IPS DF 4.7 (cell line): ENCODE results near the gene SSC4D.
"Not testable (repeated sequence)": the region's sequence is repeated elsewhere in the genome, so short reads cannot be mapped to it uniquely, and the experiment has no call there.

Experiments used
- DNase-seq: peaks from one replicate; pipeline ENCODE4 v3.0.0-alpha.2; 2013; ENCODE audit warnings: low spot score; ENCODE audit errors: extremely low read depth

The SSC4D gene

DNA sequence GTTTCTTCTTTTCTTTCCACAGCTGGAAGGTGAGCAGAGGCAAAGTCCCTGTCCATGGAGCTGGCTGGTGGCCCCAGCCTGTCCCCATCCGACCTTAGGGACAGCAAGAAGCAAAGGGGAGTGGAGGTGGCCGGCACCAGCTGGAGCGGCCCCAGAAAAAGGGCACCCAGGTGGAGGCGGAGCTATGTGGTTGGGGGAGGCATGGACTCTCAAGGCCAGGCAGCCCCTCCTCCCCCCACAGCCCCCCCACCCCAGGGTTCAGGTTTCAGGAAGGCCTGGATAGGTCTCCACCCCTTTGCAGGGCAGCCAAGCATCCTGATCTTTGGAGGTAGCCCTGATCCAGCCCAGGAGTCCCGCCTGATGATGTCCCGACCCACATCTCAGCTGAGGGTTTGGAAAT is at the start of gene SSC4D:
Gene SSC4D, minus strand, starts transcription at position 161 of the 400 bp plus-strand sequence. CDS start 5,258 bp downstream, outside the sequence.
- no peak for DNase-seq

DNA sequence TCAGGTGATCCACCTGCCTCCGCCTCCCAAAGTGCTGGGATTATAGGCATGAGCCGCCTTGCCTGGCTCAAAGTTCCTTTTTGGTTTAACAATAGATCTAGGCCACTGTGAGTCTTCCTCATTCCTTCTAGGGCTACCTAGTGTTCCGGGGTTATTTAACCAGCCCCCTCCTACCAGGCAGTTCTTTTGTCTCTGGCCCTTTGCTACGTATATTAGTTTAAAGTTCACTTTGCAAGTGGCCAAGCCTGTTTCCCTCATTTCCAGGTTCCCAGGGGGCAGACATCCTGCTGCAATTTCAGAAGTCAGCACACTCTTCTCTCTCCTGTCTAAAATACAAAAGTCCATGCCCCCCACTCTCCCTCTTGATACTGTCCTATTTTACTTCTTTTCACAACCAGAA is 49.0 kb upstream of the SSC4D start:
- not testable (repeated sequence) for DNase-seq

DNA sequence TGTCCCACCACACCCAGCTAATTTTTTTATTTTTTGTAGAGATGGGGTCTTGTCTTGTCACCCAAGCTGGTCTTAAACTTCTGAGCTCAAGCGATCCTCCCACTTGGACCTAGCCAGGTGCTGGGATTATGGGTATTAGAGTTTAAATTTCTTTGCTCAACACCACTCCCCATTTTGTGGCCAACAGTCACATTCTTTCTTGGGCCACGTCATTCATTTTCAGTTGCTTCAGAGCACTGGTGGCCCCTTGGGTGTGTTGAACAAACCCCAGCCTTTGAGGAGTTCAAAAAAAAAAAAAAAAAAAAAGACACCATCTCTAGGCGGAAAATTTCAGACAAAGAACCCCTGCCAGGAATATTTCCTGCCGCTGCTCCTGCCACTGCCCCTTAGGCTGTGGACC is 47.5 kb upstream of the SSC4D start:
- DNase-seq = not testable (repeated sequence)

DNA sequence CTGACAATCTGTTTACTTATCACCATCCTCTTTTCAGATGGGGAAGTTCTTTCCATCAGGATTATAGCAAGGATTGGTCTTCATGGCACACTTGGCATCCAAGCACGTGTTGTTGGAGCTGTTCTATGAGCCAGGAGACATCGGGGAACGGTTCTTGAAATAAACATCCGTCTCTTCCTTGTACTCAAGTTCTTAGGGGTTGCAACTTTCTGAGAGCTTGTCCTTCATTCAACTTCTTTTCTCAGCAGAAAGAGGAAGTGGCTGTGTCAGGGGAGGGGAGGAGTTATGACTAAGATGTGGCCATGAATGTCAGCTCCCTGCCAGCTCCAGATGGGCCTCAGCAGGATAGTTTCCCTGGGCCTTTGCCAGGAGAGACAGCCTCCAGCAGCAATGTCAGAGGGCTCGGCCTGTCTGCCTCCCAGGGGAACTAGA is 36.1 kb upstream of the SSC4D start:
- not testable (repeated sequence) for DNase-seq

DNA sequence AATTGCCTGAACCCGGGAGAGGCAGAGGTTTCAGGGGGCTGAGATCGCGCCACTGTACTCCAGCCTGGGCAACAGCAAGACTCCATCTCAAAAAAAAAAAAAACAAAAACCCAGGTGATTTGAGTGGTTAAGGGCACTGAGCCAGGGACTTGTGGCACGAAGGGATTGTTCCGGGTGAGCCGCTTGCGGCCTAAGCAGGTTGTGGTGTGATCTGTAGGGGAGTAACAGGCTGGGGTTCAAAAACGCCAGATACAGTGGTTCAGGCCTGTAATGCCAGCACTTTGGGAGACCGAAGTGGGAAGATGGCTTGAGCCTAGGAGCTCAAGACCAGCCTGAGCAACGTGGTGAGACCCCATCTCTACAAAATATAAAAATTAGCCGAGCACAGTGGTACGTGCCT is 34.3 kb upstream of the SSC4D start:
- DNase-seq = not testable (repeated sequence)

DNA sequence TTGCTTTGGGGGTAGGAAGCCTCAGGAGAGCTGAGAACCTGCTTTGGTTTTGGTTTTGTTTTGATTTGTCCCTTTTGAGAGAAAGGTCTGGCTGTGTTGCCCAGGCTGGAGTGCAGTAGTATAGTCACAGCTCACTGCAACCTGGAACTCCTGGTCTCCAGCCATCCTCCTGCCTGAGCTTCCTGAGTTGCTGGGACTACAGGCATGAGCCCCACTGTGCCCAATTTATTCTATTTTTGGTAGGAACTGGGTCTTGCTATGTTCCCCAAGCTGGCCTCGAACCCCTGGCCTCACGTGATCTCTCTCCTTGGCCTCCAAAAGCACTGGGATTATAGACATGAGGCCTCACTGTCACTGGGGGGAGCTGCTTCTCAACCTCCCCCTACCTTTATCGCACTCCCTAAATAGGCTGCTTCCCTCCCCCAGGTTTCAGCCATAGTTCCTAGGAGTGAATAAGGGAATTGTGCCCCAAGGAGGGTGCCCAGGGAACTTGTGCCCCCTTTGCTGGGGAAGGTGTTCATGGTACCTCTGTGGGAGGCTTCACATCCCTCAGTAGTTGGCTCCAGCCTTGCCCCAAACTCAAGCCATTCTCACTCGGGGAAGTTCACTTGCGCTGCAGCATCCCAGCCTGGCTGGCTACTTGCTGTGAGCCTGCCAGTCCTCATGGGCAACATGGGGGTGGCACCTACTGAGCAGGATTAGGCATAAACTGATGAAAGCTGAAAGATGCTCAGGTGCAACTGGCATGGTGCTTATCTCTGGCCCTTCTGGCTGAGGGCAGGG is 33.4 kb upstream of the SSC4D start:
- DNase-seq = not testable (repeated sequence)

DNA sequence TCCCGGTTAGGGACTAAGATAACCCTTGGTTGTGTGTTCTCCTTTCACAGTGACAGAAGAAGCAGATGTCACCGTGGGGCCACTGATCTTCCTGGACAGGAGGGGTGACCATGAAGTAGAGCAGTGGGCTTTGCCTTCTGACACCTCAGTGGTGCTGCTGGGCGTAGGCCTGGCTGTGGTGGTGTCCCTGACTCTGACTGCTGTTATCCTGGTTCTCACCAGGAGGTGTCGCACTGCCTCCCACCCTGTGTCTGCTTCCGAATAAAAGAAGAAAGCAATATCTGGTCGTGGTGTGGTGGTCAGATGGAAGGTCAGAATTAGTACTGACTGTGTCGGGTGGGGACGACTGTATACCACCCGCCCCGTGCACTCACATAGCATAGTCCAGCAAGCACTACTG is 32.3 kb upstream of the SSC4D start:
- DNase-seq = not testable (repeated sequence)

DNA sequence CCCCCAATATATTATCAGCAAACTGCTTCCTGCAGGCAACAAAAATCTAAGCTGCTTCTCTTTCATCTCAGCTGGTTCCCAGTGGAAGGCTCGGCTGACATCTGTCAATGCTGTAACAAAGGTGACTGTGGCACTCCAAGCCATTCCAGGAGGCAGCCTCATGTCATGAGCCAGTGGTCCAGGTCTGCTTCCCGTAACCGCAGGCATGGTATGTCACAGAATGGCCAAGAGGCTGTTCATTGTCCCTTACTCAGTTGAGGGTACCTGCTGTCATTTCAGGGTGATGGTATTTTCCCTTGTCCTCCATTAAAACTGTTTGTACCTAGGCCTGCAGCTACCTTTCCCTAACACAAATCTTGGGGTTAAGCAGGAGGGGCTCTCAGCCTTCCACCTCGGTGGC is 30.9 kb upstream of the SSC4D start:
- DNase-seq = not testable (repeated sequence)

DNA sequence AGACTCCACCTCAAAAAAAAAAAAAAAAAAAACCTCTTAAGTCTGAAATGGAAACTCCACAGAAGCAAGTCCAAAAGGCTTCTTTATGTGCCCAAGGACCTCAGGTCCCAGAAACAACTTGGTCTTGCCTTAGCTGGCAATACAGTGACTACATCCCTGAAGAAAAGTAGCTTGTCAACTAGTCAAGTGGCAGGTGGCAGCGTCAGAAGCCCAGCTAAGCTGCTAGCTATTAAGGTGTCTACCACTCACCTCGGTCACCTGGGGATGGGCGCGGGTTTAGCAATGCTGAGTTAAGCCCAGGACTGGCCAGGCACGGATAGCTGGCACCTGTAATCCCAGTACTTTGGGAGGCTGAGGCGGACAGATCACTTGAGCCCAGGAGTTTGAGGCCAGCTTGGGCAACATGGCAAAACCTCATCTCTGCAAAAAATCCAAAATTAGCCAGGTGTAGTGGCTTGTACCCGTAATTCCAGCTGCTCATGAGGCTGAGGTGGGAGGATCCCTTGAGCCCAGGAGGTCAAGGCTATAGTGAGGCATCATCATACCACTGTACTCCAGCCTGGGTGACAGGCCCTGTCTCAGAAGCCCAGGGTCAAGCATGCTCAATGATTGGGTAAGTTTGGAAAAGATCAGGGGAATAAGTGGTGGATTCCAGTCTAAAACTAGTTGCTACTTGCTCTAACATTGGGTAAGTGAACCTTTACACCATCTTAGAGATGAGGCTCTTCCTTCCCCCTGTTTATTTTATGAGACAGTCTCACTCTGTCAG is 29.8 kb upstream of the SSC4D start:
- DNase-seq = not testable (repeated sequence)

DNA sequence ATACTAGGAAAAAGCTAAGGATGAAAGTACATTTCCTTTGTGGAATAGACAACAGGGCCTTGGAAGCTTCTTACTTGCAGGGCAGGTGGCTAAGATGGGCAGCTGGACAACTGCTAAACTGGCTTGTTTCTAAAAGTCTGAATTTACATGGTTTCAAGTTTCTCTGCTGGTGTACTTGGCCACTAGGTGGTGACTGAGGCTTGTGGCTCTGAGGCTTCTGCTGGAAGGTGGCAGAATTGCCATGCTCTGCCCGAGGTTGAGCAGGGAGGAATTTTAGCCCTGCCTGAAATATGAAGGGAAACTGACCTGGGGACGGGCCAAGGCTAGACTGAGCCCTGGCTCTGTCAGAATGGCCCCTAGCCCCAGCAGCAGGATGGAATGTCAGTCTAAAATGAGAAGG is 28.4 kb upstream of the SSC4D start:
- not testable (repeated sequence) for DNase-seq

DNA sequence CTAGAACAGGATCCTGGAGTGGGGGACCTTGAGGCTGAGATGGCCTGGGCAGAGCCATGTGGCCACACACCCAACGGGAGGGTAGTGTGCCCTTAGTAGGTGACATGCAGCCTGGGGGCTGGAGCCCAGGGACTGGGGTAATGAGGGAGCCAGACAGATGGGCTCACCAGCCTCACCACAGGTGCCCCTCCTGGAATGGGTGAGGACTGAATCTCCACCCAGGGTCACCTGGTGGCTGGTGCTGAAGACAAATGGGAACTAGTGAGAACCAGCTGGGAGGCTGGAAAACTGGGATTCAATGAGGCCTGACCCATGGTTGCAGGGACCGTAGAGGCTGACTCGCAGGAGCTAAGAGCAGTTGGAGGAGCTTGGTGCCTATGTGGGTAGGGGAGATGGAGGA is 21.3 kb upstream of the SSC4D start:
- DNase-seq = no peak

DNA sequence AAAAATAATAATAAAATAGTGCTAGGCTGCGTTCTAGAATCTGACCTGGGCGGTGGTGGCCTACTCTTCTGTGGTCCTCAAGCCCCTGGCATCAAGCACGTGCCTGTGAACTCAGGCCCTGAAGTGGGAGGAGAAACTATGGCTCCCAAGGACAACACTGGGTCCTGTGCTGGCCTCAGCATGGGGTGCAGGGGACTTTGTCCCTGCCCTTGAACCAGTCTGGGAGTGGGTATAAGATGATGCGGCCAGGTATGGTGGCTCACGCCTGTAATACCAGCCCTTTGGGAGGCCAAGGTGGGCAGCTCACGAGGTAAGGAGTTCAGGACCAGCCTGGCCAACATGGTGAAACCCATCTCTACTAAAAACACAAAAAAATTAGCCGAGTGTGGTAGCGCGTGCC is 20.7 kb upstream of the SSC4D start:
- DNase-seq = no peak

DNA sequence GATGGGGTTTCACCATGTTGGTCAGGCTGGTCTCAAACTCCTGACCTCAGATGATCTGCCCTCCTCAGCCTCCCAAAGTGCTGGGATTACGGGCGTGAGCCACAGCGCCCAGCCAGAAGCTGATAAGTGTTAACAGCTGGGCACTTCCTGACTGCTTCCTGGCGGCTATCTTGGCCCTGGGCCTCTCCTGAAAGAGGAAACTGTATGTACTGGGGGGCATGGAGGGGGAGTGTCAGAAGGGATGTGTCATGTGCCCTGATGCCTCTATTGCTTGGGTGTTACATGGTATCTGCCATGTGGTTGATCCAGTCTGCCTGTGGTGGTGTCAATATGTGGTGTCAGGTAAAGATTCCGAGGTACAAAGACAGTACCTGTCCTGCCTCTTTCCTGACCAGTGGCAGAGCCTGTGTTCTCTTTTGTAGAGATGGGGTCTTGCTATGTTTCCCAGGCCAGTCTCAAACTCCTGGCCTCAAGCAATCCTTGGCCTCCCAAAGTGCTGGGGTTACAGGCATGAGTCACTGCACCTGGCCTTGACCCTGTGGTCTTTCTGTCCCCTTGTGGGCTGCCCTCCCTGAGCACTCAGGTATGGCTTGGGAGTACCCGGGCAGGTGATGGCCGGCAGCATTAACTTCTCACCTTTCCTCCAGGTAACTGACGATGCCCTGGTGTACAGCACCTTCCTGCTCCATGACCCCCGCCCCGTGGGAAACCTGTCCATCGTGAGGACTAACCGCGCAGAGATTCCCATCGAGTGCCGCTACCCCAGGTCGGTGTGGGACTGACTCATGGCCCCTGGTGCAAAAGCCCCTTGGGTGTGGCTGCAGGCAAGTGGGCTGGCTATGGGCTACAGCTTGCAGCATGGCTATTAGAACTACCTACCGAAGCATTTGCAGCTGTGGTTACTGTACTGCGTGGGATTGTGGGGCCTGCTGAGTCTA is 19.6 kb upstream of the SSC4D start:
- no peak for DNase-seq

DNA sequence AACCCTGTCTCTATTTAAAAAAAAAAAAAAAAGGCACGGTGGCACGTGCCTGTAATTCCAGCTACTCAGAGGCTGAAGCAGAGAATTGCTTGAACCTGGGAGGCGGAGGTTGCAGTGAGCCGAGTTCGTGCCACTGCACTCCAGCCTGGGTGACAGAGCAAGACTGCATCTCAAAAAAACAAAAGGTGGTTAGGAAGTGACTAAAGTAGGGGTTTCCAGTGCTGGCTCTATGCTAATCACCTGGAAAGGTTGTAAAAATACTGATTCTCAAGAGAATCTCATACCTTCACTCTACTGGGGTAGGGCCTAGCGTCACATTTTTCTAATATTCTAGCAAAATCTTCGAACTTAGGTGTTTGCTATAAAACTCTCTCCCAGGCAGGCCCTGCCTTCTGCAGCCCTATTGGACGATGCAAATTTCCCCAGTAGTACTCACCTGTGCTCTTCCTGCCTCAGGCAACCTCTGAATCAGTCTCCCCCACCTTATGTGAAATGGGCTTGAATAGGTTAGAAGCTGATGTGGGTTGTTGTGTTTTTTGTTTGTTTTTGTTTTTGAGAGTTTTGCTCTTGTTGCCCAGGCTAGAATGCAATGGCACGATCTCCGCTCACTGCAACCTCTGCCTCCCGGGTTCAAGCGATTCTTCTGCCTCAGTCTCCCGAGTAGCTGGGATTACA is 18.8 kb upstream of the SSC4D start:
- DNase-seq = no peak

DNA sequence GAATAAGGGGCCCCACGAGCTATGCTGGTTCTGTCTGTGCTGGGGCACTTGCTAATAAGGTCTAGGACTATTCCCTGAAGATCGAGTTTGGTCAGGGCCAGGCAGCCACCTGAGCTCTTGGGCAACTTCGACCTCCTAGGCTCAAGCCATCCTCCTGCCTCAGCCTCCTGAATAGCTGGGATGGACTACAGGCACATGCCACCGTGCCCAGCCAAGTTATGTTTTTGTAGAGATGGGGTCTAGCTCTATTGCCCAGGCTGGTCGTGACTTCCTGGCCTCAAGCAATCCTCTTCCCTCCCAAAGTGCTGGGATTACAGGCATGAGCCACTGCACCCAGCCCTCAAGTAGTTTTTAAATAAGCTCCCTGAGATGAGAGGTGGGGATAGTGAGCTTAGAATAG is 18.1 kb upstream of the SSC4D start:
- DNase-seq = no peak

DNA sequence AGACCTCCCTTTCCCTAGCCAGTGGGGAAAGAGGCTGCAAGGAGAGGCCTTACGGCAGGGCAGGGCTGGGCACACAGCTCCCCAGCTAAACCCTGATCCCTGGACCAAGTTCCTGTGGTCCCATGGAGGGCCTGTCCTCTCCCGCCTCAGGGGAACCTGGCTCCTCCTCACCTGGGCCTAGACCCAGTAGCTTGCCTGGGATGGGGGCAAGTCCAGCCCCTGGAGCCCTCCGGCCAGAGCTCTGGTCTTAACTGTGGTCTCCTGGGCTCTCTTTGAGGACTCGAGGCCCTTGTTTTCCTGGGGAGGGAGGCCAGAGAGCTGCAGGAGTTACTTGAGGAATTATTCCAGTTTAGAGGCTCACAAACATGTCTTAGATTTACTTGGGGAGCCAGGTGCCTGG is 16.7 kb upstream of the SSC4D start:
- DNase-seq = no peak

DNA sequence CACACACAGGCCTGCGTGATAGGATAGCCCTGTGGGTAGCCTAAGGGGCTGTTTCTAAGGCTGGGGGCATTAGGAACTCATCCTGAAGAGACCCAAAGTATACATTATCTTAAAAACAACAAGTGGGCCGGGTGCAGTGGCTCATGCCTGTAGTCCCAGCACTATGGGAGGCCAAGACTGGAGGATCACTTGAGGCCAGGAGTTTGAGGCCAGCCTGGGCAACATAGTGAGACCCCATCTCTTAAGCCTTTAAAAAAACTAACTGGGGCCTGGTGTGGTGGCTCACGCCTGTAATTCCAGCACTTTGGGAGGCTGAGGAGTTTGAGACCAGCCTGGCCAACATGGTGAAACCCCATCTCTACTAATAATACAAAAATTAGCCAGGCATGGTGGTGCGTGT is 16.1 kb upstream of the SSC4D start:
- DNase-seq = not testable (repeated sequence)

DNA sequence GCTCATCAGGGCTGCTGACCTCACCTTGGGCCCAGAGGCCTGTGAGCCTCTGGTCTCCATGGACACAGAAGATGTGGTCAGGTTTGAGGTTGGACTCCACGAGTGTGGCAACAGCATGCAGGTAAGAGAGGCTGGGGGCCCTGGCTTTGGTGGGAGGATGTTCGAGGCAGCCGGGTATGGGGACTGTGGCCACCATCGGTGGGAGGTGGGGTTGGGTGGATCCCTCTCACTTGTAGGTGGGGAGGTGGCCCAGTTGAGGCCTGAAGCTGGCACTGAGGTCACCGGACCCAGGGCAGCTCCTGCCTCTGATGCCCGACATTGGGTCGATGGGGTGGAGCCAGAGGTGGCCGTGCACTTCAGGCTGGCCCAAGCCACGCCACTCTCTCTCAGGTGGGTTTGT is 15.7 kb upstream of the SSC4D start:
- DNase-seq = no peak

DNA sequence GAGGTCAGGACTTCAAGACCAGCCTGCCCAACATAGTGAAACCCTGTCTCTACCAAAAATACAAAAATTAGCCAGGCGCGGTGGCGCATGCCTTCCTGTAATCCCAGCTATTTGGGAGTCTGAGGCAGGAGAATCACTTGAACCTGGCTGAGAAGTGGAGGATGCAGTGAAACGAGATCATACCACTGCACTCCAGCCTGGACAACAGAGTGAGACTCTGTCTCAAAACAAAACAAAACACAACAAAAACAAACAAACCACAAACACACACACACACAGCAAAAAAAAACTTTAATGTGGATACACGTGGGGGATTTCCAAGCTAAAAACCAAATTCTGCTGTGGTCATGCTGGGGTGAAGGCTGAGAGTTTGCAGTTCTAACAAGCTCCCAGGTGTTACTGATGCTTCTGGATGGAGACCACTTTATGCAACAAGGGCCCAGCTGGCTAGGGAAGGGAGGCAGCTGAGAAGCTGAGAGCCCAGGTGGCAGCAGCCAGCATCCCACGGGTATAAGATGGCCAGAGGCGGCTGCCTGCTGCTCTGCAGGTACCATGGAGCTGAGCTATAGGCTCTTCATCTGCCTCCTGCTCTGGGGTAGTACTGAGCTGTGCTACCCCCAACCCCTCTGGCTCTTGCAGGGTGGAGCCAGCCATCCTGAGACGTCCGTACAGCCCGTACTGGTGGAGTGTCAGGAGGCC is 15.1 kb upstream of the SSC4D start, which contains the start of gene ZP3:
Gene ZP3, plus strand, starts transcription at position 538 of the 699 bp plus-strand sequence. Its CDS starts 15 bp downstream, at position 553.
- no peak for DNase-seq
